MM.1S (cell line): ENCODE results near the gene F2.

Experiments used
- DNase-seq: peaks from one replicate; pipeline ENCODE4 v3.0.0-alpha.2; 2015
- H2AFZ ChIP-seq: fragments of 300-600 bp; sonication (generic); 2 replicates; pipeline ENCODE4 v1.6.0; 2016; ENCODE audit warnings: antibody characterized with exemption, low read length
- H3F3A ChIP-seq: fragments of 300-600 bp; sonication (generic); 2 replicates; pipeline ENCODE4 v1.6.1; 2016; ENCODE audit warnings: mild to moderate bottlenecking, antibody characterized with exemption, low read length, moderate library complexity, mixed read lengths; ENCODE audit not compliant: insufficient read depth
- H3K27ac ChIP-seq: fragments of 300-600 bp; sonication (generic); 2 replicates; pipeline ENCODE4 v1.5.1; 2016; ENCODE audit warnings: mild to moderate bottlenecking, low read length
- H3K27me3 ChIP-seq: fragments of 300-600 bp; sonication (generic); replicated peaks from 2 replicates; pipeline ENCODE4 v1.6.0; 2016; ENCODE audit warnings: low read length; ENCODE audit not compliant: insufficient read depth
- H3K36me3 ChIP-seq: fragments of 300-600 bp; sonication (generic); replicated peaks from 2 replicates; pipeline ENCODE4 v1.6.1; 2016; ENCODE audit warnings: mild to moderate bottlenecking, low read length, mixed read lengths; ENCODE audit not compliant: insufficient read depth
- H3K4me1 ChIP-seq: fragments of 300-600 bp; sonication (generic); 2 replicates; pipeline ENCODE4 v1.6.1; 2016; ENCODE audit warnings: low read length, mixed read lengths
- H3K4me2 ChIP-seq: fragments of 300-600 bp; sonication (generic); 2 replicates; pipeline ENCODE4 v1.6.0; 2016; ENCODE audit warnings: low read depth, low read length
- H3K4me3 ChIP-seq: fragments of 300-600 bp; sonication (generic); 2 replicates; pipeline ENCODE4 v1.5.1; 2016; ENCODE audit warnings: low read length, mixed read lengths
- H3K79me2 ChIP-seq: fragments of 300-600 bp; sonication (generic); 2 replicates; pipeline ENCODE4 v1.6.1; 2016; ENCODE audit warnings: mixed run types, low read length, mixed read lengths
- H3K9ac ChIP-seq: fragments of 300-600 bp; sonication (generic); 2 replicates; pipeline ENCODE4 v1.6.1; 2016; ENCODE audit warnings: low read length, mixed read lengths
- H3K9me2 ChIP-seq: fragments of 300-600 bp; sonication (generic); replicated peaks from 2 replicates; pipeline ENCODE4 v1.6.1; 2016; ENCODE audit warnings: mild to moderate bottlenecking, low read length, mixed read lengths; ENCODE audit not compliant: insufficient read depth
- H3K9me3 ChIP-seq: fragments of 300-600 bp; sonication (generic); replicated peaks from 2 replicates; pipeline ENCODE4 v1.6.1; 2016; ENCODE audit warnings: mild to moderate bottlenecking, low read length, mixed read lengths; ENCODE audit not compliant: insufficient read depth
- H4K20me1 ChIP-seq: fragments of 300-600 bp; sonication (generic); 2 replicates; pipeline ENCODE4 v1.6.1; 2016; ENCODE audit warnings: mild to moderate bottlenecking, low read length, moderate library complexity, mixed read lengths; ENCODE audit not compliant: insufficient read depth
- EZH2 ChIP-seq: fragments of 300-600 bp; sonication (generic); optimal IDR thresholded peaks from 2 replicates; pipeline ENCODE3; 2017; ENCODE audit warnings: low read depth, mild to moderate bottlenecking, antibody characterized with exemption, low read length, mixed read lengths
- EZH2phosphoT487 ChIP-seq: fragments of 300-600 bp; sonication (generic); IDR thresholded peaks from 2 replicates; pipeline ENCODE4 v1.6.1; 2018; ENCODE audit warnings: antibody characterized with exemption, low read length
- TF ChIP-seq, protein P1 (sequence below): fragments of 300-600 bp; sonication (generic); IDR thresholded peaks from 2 replicates; pipeline ENCODE4 v1.5.1; 2016; ENCODE audit warnings: antibody characterized with exemption, low read length, mixed read lengths

Gene F2

GRCh38 chr11:46697723-46698122 is 21.3 kb upstream of the F2 start:
- DNase-seq = no peak
- H3K9me2 ChIP-seq = no peaks in the 10 kb centered on the region

GRCh38 chr11:46698597-46698996 is 20.4 kb upstream of the F2 start:
- DNase-seq = no peak
- H3K36me3 ChIP-seq = no peaks in the 10 kb centered on the region
- TF ChIP-seq EZH2 = no peak
- no peak for TF ChIP-seq EZH2phosphoT487
- TF ChIP-seq, protein P1, sequence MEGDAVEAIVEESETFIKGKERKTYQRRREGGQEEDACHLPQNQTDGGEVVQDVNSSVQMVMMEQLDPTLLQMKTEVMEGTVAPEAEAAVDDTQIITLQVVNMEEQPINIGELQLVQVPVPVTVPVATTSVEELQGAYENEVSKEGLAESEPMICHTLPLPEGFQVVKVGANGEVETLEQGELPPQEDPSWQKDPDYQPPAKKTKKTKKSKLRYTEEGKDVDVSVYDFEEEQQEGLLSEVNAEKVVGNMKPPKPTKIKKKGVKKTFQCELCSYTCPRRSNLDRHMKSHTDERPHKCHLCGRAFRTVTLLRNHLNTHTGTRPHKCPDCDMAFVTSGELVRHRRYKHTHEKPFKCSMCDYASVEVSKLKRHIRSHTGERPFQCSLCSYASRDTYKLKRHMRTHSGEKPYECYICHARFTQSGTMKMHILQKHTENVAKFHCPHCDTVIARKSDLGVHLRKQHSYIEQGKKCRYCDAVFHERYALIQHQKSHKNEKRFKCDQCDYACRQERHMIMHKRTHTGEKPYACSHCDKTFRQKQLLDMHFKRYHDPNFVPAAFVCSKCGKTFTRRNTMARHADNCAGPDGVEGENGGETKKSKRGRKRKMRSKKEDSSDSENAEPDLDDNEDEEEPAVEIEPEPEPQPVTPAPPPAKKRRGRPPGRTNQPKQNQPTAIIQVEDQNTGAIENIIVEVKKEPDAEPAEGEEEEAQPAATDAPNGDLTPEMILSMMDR = no peak
- H3K27ac ChIP-seq = no peak overlapping the region
- peaks cover 3% of the 10 kb centered on the region; the same call in 1 of the 2 replicates for H3F3A ChIP-seq
- peaks cover 65% of the 10 kb centered on the region for H3K79me2 ChIP-seq
- H3K4me3 ChIP-seq = no peak overlapping the region
- H3K27me3 ChIP-seq = no peaks in the 10 kb centered on the region
- H3K9me3 ChIP-seq = no peaks in the 10 kb centered on the region
- no peak overlapping the region for H3K4me2 ChIP-seq
- no peak overlapping the region for H3K9ac ChIP-seq
- peaks cover 3% of the 10 kb centered on the region; the same call in 1 of the 2 replicates for H3K4me1 ChIP-seq
- H3K9me2 ChIP-seq = no peaks in the 10 kb centered on the region
- H2AFZ ChIP-seq = no peak overlapping the region
- H4K20me1 ChIP-seq = no peaks in the 10 kb centered on the region

More at GRCh38 chr11:46697723-46698122, 21.3 kb upstream of the F2 start:
- H3F3A ChIP-seq = peaks cover 3% of the 10 kb centered on the region; the same call in 1 of the 2 replicates
- no peak overlapping the region for H3K4me2 ChIP-seq
- H3K4me3 ChIP-seq = no peak overlapping the region
- H3K4me1 ChIP-seq = peaks cover 3% of the 10 kb centered on the region; the same call in 1 of the 2 replicates
- H3K79me2 ChIP-seq = peaks cover 58% of the 10 kb centered on the region
- H3K27ac ChIP-seq = no peak overlapping the region
- H3K9me3 ChIP-seq = no peaks in the 10 kb centered on the region
- TF ChIP-seq EZH2phosphoT487 (no peak), EZH2 (no peak)
- TF ChIP-seq, protein P1 = no peak
- H2AFZ ChIP-seq = no peak overlapping the region
- no peak overlapping the region for H3K9ac ChIP-seq
- no peaks in the 10 kb centered on the region for H3K27me3 ChIP-seq
- H3K36me3 ChIP-seq = no peaks in the 10 kb centered on the region
- no peaks in the 10 kb centered on the region for H4K20me1 ChIP-seq

DNA sequence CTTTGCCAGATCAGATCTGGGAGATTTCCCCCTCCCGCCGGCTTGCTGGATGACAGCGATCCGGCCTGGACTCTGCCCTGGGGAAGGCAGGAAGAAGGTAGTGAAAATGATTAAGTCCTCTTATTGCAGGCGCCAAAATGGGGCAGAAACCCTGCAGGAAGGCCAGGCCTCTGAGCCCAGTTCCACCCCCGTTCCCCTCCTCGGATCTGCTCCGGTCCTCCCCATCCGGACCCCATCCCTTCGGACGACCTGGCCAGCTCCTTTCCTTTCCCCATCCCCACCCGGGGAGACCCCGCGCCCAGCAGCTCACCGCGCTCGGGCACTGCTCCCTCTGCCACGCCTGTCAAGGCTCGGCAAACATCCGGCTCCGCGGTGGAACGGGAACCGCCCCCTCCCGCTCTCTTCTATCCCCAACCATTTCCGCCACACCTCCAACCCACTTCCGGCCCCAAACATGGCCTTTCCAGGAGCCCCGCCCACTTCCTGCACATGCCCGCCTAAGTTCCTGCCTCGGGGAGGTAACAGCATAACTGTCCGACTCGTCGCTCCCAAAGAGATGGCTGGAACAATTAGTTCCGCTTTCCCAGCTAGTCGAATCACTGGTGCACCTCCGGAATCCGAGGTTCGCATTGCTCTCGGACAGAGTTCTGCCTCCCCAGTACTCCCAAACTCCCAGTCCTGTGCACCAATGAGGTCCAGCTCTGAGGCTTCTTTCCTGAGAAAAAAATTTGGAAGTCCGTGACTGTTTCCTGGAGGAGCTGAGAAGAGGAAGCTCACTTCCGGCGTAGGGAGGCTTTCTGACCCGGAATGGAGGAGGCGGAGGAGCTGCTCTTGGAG is 18.6 kb upstream of the F2 start, which contains the start of the genes ARHGAP1 and ZNF408:
Gene ARHGAP1, minus strand, starts transcription at position 379 of the 837 bp plus-strand sequence. CDS start 4,512 bp downstream, outside the sequence.
Gene ZNF408, plus strand, starts transcription at position 791 of the 837 bp plus-strand sequence. Its CDS starts 17 bp downstream, at position 808.
- Histone ChIP-seq H3K9me2 (no peaks in the 10 kb centered on the region), H3K27me3 (no peaks in the 10 kb centered on the region), H3F3A (peaks cover 3% of the 10 kb centered on the region; the same call in 1 of the 2 replicates), H3K9me3 (no peaks in the 10 kb centered on the region), H3K4me3 (peak within 1 kb of the TSS; percentile 91), H3K4me1 (peaks cover 3% of the 10 kb centered on the region; the same call in 1 of the 2 replicates), H3K27ac (peak within 1 kb of the TSS; percentile 72; the same call in 1 of the 2 replicates), H3K36me3 (no peaks in the 10 kb centered on the region; the same call in none of the 2 replicates), H3K79me2 (peaks cover 70% of the 10 kb centered on the region), H4K20me1 (no peaks in the 10 kb centered on the region), H2AFZ (peak within 1 kb of the TSS; percentile 93), H3K9ac (peak within 1 kb of the TSS; percentile 94), H3K4me2 (peak within 1 kb of the TSS; percentile 97)
- DNase-seq = peak; percentile 99
- TF ChIP-seq, protein P1 = no peak
- no peak for TF ChIP-seq EZH2
